ENCODE data around the gene FAM98A.

- TF ChIP-seq CTCF (IDR thresholded peaks at IDR 0.05; ENCODE audit: insufficient read depth, low read length, poor library complexity, severe bottlenecking) (no peak), EZH2phosphoT487 (conservative IDR thresholded peaks at IDR 0.05; ENCODE audit: low read length) (no peak)
Observed at GRCh38 chr2:33645861-33646260, 46.8 kb upstream of the FAM98A start.

All from SU-DHL-6 (cell line).